DMS153 treated with DMSO at 0.1 percent for 48 hours (cell line): Measurements from ENCODE around the gene SHOX.
"Not testable (repeated sequence)": the region's sequence is repeated elsewhere in the genome, so short reads cannot be mapped to it uniquely, and the experiment has no call there.

Experiments
- DNase-seq: peaks from one replicate; lab custom pipeline; 2025; ENCODE audit not compliant: unreplicated experiment; lab: John Stamatoyannopoulos, UW

The SHOX gene

GRCh38 chrX:636981-637659, 6.5 kb downstream of the SHOX start:
- DNase-seq, result no peak

GRCh38 chrX:637660-638481, 7.3 kb downstream of the SHOX start:
- no peak for DNase-seq

GRCh38 chrX:638482-639131, 8.0 kb downstream of the SHOX start:
- no peak for DNase-seq

- no peak for DNase-seq
These were observed 8.6 kb downstream of the SHOX start for GRCh38 chrX:639151-639550.

GRCh38 chrX:640641-641040, 10.1 kb downstream of the SHOX start:
- no peak for DNase-seq

GRCh38 chrX:641671-642435, 11.3 kb downstream of the SHOX start:
- no peak for DNase-seq

GRCh38 chrX:642436-643240, 12.0 kb downstream of the SHOX start:
- no peak for DNase-seq

- DNase-seq, result no peak
These were observed 12.6 kb downstream of the SHOX start for GRCh38 chrX:643241-643595.

GRCh38 chrX:643911-644303, 13.3 kb downstream of the SHOX start:
- DNase-seq, result no peak

GRCh38 chrX:644304-645281, 14.0 kb downstream of the SHOX start:
- no peak for DNase-seq

- no peak for DNase-seq
These were observed 15.6 kb downstream of the SHOX start for GRCh38 chrX:646228-646495.

- no peak for DNase-seq
These were observed 16.2 kb downstream of the SHOX start for GRCh38 chrX:646796-647195.

GRCh38 chrX:649166-649565, 18.6 kb downstream of the SHOX start:
- DNase-seq, result no peak

- no peak for DNase-seq
These were observed 19.7 kb downstream of the SHOX start for GRCh38 chrX:650324-650723.

- DNase-seq, result no peak
These were observed 20.2 kb downstream of the SHOX start for GRCh38 chrX:650811-651210.

GRCh38 chrX:651922-652321, 21.3 kb downstream of the SHOX start:
- DNase-seq, result not testable (repeated sequence)

- DNase-seq, result no peak
These were observed 21.8 kb downstream of the SHOX start for GRCh38 chrX:652341-652741.

GRCh38 chrX:653306-653705, 22.7 kb downstream of the SHOX start:
- no peak for DNase-seq

GRCh38 chrX:661154-661553, 30.6 kb downstream of the SHOX start:
- DNase-seq, result no peak

GRCh38 chrX:662126-662525, 31.5 kb downstream of the SHOX start:
- DNase-seq, result no peak
